SK-N-SH treated with all-trans-retinoic acid at 6 μM for 48 hours (cell line): ENCODE data around the gene RAD51B.

ENCODE experiments used
- CSDC2 ChIP-seq: fragments of 250-450 bp; sonication (Bioruptor Pico); IDR thresholded peaks from 2 replicates; pipeline ENCODE4 v1.5.0; 2020; ENCODE audit warnings: mild to moderate bottlenecking, moderate library complexity
- RARB ChIP-seq: fragments of 250-450 bp; sonication (Bioruptor Pico); IDR thresholded peaks from 2 replicates; pipeline ENCODE4 v1.8.0; 2021; ENCODE audit warnings: mild to moderate bottlenecking, moderate library complexity
- SNAI2 ChIP-seq: fragments of 250-450 bp; sonication (Bioruptor Pico); IDR thresholded peaks from 2 replicates; pipeline ENCODE4 v1.5.0; 2020; ENCODE audit warnings: mild to moderate bottlenecking, moderate library complexity
- TOX ChIP-seq: fragments of 250-450 bp; sonication (Bioruptor Pico); IDR thresholded peaks from 2 replicates; pipeline ENCODE4 v1.8.0; 2021; ENCODE audit warnings: mild to moderate bottlenecking, moderate library complexity, borderline replicate concordance
- ZFP30 ChIP-seq: fragments of 450-650 bp; formaldehyde crosslinking; IDR thresholded peaks from 2 replicates; pipeline ENCODE4 v1.5.0; 2022; ENCODE audit warnings: mild to moderate bottlenecking, moderate library complexity
- TF ChIP-seq, protein P1 (sequence below): fragments of 250-450 bp; sonication (Bioruptor Pico); IDR thresholded peaks from 2 replicates; pipeline ENCODE4 v1.8.0; 2020; ENCODE audit warnings: mild to moderate bottlenecking, moderate library complexity, borderline replicate concordance
- TF ChIP-seq, protein P2 (sequence below): fragments of 250-450 bp; sonication (Bioruptor Pico); IDR thresholded peaks from 2 replicates; pipeline ENCODE4 v1.5.1; 2020; ENCODE audit warnings: low read depth, mild to moderate bottlenecking, moderate library complexity
- TF ChIP-seq, protein P3 (sequence below): fragments of 250-450 bp; sonication (Bioruptor Pico); IDR thresholded peaks from 2 replicates; pipeline ENCODE4 v1.5.0; 2020; ENCODE audit warnings: mild to moderate bottlenecking, moderate library complexity

DNA sequence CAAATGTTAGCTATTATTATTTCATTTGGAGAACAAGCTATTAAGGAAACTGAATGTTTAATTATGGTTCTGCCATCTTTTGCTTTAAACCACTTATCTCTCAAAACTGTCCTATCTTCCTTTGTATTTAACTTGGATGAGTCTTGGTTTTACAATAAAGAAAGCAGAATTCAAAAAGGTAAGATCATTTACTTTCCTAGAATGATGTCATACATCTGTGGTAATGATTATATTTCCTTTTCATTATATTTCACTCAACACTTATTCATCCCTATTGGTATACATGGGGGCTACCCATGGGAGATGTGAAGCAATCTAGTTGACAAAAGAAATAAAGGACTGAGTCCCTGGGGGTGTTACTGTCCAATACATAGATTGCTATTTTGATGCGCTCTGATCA, 516.6 kb downstream of the RAD51B start:
- TF ChIP-seq TOX, result no peak
- no peak for TF ChIP-seq RARB (CRISPR knock-in tag)
- TF ChIP-seq SNAI2 (CRISPR knock-in tag), result no peak
- TF ChIP-seq, protein P1, sequence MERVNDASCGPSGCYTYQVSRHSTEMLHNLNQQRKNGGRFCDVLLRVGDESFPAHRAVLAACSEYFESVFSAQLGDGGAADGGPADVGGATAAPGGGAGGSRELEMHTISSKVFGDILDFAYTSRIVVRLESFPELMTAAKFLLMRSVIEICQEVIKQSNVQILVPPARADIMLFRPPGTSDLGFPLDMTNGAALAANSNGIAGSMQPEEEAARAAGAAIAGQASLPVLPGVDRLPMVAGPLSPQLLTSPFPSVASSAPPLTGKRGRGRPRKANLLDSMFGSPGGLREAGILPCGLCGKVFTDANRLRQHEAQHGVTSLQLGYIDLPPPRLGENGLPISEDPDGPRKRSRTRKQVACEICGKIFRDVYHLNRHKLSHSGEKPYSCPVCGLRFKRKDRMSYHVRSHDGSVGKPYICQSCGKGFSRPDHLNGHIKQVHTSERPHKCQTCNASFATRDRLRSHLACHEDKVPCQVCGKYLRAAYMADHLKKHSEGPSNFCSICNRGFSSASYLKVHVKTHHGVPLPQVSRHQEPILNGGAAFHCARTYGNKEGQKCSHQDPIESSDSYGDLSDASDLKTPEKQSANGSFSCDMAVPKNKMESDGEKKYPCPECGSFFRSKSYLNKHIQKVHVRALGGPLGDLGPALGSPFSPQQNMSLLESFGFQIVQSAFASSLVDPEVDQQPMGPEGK (CRISPR knock-in tag), result no peak
- TF ChIP-seq, protein P2, sequence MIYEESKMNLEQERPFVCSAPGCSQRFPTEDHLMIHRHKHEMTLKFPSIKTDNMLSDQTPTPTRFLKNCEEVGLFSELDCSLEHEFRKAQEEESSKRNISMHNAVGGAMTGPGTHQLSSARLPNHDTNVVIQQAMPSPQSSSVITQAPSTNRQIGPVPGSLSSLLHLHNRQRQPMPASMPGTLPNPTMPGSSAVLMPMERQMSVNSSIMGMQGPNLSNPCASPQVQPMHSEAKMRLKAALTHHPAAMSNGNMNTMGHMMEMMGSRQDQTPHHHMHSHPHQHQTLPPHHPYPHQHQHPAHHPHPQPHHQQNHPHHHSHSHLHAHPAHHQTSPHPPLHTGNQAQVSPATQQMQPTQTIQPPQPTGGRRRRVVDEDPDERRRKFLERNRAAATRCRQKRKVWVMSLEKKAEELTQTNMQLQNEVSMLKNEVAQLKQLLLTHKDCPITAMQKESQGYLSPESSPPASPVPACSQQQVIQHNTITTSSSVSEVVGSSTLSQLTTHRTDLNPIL (CRISPR knock-in tag), result no peak
- no peak for TF ChIP-seq CSDC2
- TF ChIP-seq, protein P3, sequence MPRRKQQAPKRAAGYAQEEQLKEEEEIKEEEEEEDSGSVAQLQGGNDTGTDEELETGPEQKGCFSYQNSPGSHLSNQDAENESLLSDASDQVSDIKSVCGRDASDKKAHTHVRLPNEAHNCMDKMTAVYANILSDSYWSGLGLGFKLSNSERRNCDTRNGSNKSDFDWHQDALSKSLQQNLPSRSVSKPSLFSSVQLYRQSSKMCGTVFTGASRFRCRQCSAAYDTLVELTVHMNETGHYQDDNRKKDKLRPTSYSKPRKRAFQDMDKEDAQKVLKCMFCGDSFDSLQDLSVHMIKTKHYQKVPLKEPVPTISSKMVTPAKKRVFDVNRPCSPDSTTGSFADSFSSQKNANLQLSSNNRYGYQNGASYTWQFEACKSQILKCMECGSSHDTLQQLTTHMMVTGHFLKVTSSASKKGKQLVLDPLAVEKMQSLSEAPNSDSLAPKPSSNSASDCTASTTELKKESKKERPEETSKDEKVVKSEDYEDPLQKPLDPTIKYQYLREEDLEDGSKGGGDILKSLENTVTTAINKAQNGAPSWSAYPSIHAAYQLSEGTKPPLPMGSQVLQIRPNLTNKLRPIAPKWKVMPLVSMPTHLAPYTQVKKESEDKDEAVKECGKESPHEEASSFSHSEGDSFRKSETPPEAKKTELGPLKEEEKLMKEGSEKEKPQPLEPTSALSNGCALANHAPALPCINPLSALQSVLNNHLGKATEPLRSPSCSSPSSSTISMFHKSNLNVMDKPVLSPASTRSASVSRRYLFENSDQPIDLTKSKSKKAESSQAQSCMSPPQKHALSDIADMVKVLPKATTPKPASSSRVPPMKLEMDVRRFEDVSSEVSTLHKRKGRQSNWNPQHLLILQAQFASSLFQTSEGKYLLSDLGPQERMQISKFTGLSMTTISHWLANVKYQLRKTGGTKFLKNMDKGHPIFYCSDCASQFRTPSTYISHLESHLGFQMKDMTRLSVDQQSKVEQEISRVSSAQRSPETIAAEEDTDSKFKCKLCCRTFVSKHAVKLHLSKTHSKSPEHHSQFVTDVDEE, result no peak
- no peak for TF ChIP-seq ZFP30
